ENCODE measurements around the gene OAS1. TPM values are rescaled to one million over a fixed set of nuclear protein-coding genes. Genes with fewer than 3 reads are reported as not detected.

OAS1 gene
- total RNA-seq, 1 experiment from 2014 or later = 0.64 TPM

- DNase-seq (ENCODE audit: low read depth, low spot score) = no peak
- TF ChIP-seq ELF1 (IDR thresholded peaks at IDR 0.05; ENCODE audit: borderline replicate concordance, low read depth) (no peak), CEBPB (IDR thresholded peaks at IDR 0.05; ENCODE audit: low read depth) (no peak), EZH2 (IDR thresholded peaks at IDR 0.05) (no peak), POLR2AphosphoS5 (IDR thresholded peaks at IDR 0.05; ENCODE audit: low read depth, low read length) (no peak), YY1 (IDR thresholded peaks at IDR 0.05; ENCODE audit: extremely low read depth, insufficient replicate concordance, low read depth, low read length) (no peak), SRF (IDR thresholded peaks at IDR 0.05; ENCODE audit: low read depth) (no peak), FOSL1 (IDR thresholded peaks at IDR 0.05; ENCODE audit: low read depth) (no peak), SP1 (IDR thresholded peaks at IDR 0.05; ENCODE audit: low read depth) (no peak), CTCF (IDR thresholded peaks at IDR 0.05 in 2 of 3, conservative IDR thresholded peaks at IDR 0.05 in 1 of 3; ENCODE audit: borderline replicate concordance in 1 of 3, insufficient read depth in 1 of 3, low read depth in 2 of 3, low read length in 2 of 3) (no peak), ZNF274 (IDR thresholded peaks at IDR 0.05; ENCODE audit: low read depth, low read length) (no peak), JUND (IDR thresholded peaks at IDR 0.05) (no peak), MAX (IDR thresholded peaks at IDR 0.05) (no peak)
- BruUV-seq (replicated peaks) = no TSS peak
- Histone ChIP-seq H4K20me1 (ENCODE audit: insufficient read depth) (no peaks in the 10 kb centered on the region), H3K9ac (ENCODE audit: low read length) (no peak overlapping the region), H3K9me2 (ENCODE audit: insufficient read depth) (no peaks in the 10 kb centered on the region), H3K4me3 (replicated peaks in 1 of 2; ENCODE audit: low read depth in 1 of 2, low read length in 2 of 2) (no peak overlapping the region), H3K4me1 (ENCODE audit: control insufficient read depth in 1 of 2, insufficient read depth in 2 of 2, low read length in 2 of 2) (peaks cover 1 to 2% of the 10 kb centered on the region in 2 experiments; a peak in 2 of 4 replicates), H3K27ac (ENCODE audit: low read depth, low read length) (no peak overlapping the region), H3K4me2 (ENCODE audit: low read length) (no peak overlapping the region), H3K79me2 (ENCODE audit: insufficient read depth, low read length) (no peaks in the 10 kb centered on the region; the same call in 1 of the 2 replicates), H3K36me3 (ENCODE audit: control insufficient read depth in 1 of 2, insufficient read depth in 2 of 2, low read length in 2 of 2) (peaks cover 0 to 3% of the 10 kb centered on the region in 2 experiments; a peak in 2 of 4 replicates), H3K9me3 (ENCODE audit: control insufficient read depth in 1 of 2, insufficient read depth in 1 of 2, low read depth in 1 of 2, low read length in 2 of 2) (no peaks in the 10 kb centered on the region), H3K27me3 (ENCODE audit: insufficient read depth, low read length) (no peaks in the 10 kb centered on the region), H2AFZ (ENCODE audit: low read depth, low read length, poor library complexity, severe bottlenecking) (no peak overlapping the region)
- no peak for ATAC-seq
- ChIA-PET POLR2A (no interaction called here), CTCF (no interaction called here), RAD21 (ENCODE audit: low non-redundant PET in 1 of 2, low total read pairs in 2 of 2, uncharacterized antibody in 2 of 2, unreplicated experiment in 2 of 2) (no interaction called here)
- intact Hi-C loops (cut with micrococcal nuclease) = no loop called here
Measured at GRCh38 chr12:112944024-112944690, 37.4 kb downstream of the OAS1 start.
